Measurements from ENCODE around the gene DNPH1.

DNPH1 gene, protein sequence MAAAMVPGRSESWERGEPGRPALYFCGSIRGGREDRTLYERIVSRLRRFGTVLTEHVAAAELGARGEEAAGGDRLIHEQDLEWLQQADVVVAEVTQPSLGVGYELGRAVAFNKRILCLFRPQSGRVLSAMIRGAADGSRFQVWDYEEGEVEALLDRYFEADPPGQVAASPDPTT

DNA sequence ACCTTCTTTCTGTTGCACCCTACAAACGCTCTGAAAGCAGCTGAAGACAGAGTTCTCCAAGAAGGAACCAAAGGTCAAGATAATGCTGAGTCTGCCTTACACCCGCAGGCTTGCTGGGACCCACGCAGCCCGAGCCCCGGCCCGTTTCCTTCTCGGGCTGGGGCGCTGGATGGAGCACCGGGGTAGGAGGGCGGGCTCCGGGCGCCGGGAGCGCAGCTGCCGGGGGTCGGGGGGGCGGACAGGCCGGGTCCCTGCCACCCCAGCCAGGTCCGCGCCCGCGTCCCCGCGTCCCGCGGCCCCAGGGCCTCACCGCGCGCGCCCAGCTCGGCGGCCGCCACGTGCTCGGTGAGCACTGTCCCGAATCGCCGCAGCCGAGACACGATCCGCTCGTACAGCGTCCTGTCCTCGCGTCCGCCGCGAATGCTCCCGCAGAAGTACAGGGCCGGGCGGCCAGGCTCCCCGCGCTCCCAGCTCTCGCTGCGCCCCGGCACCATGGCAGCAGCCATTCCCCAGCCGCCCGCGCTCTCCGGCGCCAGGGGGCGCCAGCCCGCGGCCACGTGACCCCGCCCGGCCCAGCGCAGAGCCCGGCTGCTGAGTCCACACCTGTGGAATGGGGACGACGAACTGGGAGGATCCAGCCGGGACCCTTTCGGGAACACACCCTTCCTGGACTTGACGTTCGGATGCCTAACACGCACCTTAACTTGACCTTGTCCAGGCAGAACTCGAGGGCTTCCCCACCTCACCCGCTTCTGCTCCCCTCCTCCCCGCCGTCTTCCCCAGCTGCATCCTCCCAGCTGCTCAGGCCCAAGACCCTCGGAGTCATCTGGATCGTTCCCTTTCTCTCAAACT lies at the start of gene DNPH1:
Gene DNPH1, minus strand, starts transcription at position 531 of the 852 bp plus-strand sequence. Its CDS starts 25 bp downstream, at position 506.
- DNase-seq (ENCODE audit: low read depth), result peak; percentile 69

DNA sequence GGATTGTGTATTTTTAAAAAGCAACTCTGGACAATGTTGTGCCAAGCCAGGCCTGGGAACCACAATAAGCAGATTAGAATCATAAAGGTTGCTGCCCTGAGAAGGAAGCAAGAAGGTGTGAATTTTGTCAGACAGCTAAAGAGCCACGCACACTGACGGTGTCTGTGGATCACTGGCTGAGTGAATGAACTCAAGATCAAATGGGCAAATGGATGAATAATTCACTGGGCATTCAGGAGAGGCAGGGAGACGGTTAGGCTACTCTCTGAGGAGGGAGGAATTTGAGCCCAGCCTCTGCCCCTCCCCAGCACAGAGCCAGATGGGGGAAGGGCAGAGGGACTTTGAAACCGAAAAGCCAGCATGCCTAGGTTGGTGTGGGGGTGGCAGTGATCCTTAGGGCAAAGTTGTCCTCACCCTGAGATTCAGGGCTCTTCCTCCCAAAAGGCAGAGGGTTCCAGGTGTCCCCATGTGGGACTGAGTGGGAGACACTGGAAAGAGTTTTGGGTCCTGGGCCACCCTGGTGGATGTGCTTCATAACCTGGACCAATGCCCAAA lies 49.3 kb upstream of the DNPH1 start:
- no peak for DNase-seq (ENCODE audit: low read depth)

DNA sequence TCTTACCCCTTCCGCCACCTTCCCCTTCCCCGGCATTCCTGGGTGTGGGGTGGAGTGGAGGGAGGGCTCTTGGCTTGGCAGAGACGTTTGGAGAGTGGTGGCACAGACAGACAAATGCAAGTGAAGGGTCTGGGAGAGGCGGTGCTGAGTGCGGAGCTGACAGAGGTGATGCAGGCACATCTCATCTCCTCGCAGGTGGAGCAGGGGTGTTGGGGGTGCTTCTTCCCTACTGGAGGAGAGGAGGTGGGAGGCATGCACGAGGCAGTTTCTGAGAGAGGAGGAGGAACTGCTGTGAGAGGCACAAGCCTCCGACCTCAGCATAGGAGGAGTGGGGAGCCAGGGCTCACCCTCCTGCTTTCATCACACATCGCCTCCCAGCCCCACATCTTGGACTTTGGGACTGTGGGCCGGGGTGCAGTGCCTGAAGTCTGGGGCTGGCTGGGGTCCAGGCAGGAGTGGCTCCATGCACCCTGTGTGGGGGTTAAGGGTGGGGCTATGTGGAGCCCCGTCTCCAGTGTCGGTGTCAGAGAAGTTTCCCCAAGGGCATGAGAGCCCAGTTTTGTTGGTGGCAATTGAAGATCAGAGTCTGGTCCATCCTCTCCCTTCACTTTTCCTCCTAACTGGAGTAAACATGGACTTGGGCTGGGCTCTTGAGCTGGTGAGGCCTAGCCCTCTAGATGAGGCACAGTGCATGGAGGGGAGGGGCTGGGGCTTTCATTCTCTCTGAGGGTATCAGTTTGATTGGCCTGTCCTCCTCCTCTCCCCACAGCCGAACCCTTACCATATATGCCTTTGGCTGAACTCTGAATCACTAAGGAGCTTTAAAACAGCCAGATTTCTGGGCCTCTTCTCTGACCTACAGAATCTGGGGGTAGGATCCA lies 48.6 kb upstream of the DNPH1 start:
- DNase-seq (ENCODE audit: low read depth), result no peak

DNA sequence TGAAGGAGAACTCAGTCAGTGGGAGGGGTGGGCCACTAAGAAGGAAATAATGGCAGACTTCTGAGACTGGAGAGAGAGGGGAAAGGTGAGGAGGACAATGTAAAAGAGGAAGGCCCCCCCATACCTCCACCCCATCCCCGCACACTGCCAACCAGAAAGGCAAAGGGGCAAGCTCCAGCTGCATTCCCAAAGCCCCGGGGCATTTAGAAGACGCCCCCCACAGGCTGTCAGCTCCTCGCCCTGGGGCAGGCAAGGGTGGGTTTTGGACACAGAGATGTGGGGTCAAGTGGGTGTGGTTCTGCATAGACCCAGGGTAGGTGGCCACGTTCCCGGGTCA lies 48.0 kb upstream of the DNPH1 start:
- DNase-seq (ENCODE audit: low read depth), result no peak

DNA sequence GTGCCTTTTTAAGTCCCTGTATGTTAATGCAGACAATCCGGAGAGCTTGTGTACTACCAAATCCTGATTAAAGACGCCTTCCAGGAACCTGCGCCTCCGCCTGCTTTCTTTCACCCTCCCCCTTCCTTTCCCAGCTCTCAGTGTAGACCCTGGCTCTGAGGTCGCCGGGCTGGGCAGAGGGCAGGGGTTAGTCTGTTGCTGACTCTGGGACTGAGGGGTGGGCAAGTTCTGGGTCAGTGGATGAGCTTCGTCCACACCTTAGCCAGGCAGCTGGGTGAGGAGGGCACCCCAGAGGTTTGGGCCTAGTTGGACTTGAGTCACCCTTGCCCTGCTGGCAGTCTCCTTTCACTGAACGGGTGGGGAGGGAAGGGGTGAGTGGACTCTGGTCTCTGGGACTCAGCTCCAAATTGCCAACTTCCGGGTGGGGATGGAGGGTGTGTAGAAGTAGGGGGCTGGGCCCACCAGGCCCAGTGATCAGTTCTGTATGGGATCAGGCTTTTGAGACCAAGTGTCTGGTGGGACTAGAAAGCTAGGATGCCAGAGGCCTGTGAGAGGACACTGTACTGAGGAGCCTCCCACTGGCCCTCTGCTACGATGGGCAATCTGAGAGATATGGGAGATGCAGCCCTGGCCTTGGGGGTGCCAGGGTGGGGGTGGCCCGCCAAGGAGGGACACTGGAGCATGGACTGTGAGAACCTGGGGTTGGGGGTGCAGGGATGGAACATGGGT lies 47.5 kb upstream of the DNPH1 start:
- DNase-seq (ENCODE audit: low read depth), result no peak

DNA sequence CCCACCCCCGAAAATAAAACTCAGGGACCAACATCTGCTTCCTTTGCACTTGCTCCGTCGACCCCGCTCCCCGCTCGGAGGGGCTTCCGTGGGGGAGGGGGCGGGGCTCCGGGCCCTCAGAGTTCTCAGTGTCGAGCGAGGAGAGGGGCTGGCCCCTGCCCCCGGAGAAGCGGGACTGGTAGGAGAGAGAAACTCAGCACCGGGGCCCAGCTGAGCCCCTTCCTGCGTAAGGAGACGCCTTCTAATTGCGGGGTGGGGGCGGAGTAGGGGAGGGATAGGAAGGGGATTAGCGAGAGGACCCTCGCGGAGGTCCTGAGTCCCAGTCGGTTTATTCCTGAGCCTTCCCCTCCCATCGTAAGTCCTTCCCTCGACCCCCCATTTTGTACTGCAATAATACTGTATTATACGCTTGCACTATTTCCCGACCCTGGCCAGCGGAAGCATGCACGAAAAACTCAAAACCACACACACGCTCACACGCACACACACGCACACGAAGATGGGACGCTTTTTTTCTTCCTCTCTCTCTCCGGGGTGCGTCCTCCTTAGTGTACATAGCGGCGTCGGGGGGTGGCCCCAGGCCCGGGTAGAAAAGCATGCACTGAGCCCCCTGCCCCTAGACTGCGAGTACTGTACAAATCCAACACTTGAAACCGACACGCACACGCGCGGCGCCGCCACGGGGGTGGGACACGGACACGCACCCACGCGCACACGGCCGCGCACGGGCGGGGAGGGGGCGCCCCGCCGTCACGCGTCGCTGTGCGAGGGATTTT lies 46.7 kb upstream of the DNPH1 start:
- DNase-seq (ENCODE audit: low read depth), result no peak

DNA sequence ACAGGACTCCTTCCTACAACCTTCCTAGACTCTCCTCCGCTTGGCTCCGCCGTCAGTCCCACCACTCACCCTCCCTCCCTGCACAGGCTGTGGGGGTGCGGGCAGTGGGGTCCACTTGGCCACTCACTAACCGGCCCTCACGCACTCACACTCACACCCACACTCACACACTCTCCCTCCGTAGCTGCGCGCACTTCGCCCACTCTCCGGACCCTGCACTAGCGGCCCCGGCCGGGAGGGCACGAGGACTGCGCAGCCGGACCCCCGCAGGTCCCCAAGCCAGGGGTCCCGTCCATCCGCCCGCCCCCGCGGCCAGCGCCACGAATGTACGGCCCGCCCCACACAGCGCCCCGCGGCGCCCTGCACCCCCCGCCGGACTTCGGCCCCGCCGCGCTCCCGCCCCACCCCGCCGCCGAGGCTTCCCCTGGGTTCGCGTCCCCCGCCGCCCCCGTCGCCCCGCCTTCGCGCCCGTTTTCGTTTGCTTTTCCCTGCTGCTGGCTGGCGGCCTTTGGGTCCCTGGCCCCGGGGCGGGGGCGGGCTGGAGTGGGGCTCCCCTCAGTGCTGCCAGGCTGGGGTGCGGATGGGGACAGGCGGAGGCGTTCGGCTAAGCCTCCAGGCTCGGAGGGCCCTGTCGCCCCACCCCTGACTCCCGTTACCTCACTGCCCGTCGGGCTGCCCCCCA lies 45.8 kb upstream of the DNPH1 start:
- DNase-seq (ENCODE audit: low read depth), result peak; percentile 7

DNA sequence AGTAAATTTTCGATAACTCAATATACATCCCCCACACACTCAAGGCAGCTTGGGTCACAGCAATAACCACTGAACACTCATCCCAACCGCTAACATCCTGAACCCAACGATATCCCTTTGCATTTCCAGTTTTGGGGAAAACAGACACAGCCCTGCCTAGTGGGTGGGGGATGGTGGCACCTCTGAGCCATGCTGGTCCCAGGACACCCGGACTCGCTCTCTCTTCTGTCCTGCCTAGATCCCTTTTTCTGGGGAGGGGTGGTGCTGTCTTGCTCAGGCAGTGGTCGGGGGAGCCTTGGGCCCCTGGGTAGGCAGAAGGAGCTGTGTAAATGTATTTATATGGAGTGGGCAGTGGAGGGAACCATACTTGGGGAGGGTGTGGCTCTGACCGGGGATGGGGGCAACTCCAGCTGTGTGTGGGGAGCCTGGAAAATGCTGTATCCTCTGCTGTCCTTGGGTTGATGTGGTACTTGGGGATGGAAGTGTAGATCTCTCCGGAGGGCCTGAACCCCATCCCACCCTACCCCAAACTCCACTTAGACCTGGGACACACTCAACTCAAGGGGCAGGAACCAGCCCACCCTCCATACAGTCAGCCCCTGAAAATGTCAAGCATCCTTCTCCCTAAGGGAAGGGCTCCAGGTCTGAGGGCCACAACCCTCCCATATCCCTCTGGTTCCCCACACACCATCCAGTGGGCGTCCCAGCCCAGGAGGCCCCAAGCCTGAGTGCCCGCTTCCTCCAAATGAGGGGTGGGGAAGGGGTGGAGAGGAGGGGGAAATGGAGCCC lies 45.0 kb upstream of the DNPH1 start:
- no peak for DNase-seq (ENCODE audit: low read depth)

DNA sequence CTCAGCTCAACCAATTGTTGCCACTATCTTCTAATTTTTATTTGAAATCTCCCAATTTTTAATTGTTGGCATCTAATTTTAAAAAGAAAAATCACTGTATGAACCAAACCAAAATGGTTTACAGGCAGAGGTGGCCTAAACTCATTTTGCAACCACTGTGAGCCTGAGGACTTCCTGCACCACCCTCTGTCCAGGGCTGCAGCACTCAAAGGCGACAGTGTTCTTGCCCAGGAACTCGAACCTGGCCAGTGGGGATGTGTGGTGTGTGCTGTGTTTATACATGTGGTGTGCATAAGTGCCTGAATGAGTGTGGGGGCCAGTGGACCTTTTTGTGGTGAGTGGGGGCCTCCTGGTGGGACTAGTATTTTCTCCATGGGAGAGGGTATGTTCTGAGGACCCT lies 44.4 kb upstream of the DNPH1 start:
- DNase-seq (ENCODE audit: low read depth), result no peak

DNA sequence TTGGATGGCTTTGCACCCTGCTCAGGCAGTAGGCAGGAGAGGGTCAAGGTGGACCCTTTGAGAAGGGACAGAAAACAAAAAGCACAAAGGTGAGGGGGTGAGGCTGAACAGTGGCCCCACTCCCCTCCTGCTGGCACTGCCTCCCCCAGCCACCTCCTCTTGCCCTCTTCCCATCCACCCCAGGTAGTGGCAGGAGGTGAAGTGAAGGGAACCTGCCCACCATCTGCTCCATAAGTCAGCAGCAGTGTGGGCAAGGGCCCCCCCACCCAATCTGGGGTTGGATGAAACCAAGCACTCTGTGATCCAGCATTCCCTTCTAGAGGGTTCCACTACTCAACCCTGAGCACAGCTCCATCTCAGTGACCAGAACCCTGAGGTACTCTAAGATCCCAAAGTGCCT lies 42.7 kb upstream of the DNPH1 start:
- no peak for DNase-seq (ENCODE audit: low read depth)

DNA sequence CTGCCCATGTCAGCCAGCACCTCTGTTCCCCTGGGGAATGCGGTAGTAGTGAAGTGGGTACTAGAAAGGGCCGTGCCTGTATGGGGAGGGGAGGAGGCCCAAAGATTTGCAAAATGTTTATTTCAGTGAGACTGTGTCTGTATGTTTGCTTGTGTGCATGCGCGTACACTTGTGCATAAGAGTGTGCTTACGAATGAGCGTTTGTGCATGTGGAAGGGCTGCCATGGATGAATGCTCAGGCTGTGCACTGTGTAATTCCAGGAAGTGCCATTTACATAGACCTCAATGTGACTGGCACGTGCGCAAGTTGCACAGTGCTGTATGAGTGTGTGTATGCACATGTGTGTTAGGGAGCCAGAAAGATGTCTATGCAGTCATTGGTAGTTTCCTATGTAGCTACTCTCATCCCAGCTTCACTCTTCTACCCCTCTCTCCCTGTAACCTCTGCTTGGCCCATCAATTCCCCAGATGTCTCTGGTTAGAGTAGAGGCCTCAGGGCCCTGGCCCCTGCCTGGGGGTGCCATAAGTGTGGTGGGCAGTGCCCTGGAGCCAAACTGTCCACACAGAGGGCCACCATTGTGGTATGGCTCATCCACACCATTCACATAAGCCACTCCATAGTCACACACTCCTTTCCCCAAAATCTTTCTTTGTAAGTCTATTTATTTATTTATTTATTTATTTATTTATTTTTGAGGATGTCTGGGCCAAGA lies 42.0 kb upstream of the DNPH1 start:
- DNase-seq (ENCODE audit: low read depth), result no peak

DNA sequence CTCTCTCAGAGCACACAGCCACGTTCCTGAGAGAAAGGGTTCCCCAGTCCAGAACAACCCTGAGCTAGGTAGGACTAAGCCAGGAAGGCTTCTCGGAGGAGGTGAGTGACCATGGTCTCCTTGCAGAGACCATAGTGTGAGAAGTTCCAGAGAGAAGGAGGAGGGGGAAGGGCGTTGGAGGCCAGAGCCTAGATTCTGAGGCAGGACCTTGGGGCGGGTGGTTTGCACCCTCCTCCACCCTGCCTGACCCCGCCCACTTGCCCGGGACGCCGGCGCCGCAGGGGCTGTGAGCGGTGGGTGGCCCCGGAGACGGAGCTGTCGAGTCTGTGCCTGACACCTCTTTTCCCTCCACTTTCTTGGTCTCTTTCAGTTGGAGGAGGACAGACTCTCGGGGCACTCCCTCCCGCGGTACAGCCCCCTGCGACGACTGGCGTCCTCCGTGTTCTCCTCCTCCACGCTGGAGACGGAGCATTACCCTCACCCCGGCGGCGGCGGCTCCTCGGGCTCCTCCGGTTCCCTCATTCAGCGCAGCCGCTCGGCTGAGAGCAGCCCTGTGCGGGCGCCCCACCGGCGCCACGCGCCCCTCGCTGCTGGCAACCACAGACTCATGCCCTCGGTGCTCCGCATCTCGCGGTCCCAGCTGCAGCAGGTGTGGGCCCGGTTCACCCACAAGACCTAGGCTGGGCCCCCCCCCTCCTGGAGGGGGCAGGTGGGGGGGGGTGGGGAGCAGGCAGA lies 40.2 kb upstream of the DNPH1 start:
- no peak for DNase-seq (ENCODE audit: low read depth)

DNA sequence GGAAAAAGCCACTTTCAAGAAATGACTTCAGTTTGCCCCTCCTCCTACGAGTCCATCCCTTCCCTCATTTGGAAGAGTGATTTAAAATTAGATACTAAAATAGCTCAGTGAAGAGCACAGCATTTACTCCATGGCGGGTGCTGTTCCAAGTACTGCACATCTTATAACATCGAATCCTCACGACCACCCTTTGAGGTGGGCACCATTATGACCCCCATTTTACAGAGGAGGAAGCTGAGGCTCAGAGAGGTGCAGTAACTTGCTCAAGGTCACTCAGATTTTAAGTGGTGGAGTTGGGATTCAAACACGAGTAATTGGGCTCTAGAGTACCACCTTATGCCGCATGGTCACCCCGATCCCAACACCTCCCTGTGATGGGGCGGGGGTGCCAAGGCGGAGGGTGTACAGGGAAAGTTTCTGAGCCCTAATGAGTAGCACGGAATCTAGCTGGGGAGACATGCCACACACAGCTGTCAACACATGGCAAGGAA lies 39.5 kb upstream of the DNPH1 start:
- no peak for DNase-seq (ENCODE audit: low read depth)

DNA sequence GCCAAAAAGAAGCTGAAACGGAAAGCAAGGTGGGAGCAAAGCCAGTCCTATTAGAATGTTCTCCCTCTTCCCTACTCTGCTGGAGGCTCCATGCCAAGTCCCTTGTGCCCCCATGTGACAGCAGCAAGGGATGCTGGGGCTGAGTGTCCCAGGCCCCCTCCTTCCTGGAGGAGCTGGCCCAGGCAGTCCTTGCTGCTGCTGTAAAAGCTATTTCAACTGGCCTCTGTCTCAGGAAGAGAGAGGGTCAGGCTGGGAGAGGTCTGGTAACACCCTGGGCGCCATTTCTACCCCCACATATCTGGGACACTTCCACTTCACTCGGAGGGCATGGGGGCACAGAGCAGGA lies 39.0 kb upstream of the DNPH1 start:
- no peak for DNase-seq (ENCODE audit: low read depth)

DNA sequence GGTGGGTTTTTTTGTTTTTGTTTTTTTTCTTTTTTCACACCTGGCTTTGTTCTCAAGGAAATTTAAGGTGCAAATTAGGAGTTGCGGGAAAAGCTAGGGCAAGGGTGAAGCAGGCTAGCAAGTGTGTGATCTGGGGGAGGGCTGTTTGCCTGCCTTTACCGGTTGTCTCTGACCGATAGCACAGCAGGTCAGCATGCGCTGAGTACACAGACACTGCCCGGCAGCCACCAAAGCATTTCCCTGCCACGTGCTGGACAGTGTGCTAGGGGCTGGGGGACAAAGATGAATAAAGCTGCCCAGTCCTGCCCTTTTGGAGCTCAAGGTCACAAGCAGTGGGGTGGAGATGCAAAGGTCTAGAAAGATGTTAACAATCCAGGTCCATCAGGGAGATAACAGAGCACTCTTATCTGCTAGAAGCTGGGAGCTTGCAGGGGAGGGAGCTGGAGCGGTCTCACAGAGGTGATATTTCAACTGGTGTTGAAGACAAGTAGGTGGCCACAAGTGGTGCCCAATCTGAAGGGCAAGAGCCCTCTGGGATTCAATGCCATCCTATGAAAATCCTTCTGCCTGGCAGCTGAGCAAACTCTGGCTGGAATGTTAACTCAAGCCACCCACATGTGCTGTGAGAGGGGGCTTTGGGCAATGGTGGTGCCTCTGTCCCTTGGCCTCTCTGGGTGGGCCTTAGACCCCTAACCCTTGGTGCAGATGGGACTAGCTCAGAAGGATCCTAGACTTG lies 38.5 kb upstream of the DNPH1 start:
- no peak for DNase-seq (ENCODE audit: low read depth)

DNA sequence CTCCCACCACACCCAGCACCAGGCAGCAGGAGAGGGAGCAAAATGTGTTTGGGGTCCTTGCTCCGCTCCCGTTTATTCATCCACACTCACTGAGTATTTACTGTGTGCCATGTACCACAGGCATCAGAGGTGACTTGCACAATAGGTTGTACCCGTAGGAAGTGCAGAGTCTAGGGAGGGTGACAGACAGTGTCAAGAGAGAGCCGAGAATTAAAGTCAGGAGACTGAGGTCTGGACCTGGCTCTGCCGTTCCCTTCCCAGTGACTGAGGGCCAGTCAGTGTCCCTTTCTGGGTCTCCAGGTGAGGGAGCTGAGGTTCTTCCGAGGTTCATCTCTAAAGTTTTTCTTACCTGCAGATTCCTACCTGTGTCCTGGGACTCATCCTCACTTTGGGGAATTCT lies 36.3 kb upstream of the DNPH1 start:
- no peak for DNase-seq (ENCODE audit: low read depth)

DNA sequence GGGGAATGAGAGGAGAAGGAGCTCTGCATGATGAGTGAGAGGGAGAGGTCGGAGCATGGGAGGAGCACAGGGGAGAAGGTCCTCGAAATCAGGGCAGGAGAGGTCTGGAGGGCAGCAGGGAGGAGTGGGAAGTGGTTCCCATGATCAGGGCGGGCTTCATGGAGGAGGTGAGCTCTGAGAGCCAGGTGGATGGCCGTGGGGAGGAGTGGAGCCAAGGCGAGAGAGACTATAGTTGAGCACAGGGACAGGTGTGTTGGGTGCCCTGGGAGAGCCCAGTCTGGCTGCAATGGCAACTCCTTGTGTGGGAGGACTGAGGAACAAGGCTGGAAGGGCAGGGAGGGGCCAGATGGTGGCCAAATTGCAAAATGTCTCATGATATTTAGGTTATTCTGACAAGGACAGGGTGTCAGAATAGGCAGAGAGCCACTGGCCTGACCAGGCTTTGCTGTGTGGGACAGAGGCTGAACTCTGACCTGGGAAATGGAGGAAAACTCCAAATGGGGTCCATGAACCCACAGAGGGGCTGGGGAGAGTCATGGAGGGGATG lies 35.4 kb upstream of the DNPH1 start:
- no peak for DNase-seq (ENCODE audit: low read depth)

Measured in activated gamma-delta T cell treated with anti-CD3 and anti-CD28 coated beads, Interleukin-2, amount 50 U/mL, for 16 hours (primary cell).